ENCODE measurements around the gene ACOX3.
A peak's percentile ranks its signal among the peaks of the same experiment; 100 is the strongest.

The ACOX3 gene

GRCh38 chr4:8472158-8472688 lies 31.7 kb upstream of the ACOX3 start:
- DNase-seq (ENCODE audit: low read depth), result no peak
- TF ChIP-seq, protein P1, sequence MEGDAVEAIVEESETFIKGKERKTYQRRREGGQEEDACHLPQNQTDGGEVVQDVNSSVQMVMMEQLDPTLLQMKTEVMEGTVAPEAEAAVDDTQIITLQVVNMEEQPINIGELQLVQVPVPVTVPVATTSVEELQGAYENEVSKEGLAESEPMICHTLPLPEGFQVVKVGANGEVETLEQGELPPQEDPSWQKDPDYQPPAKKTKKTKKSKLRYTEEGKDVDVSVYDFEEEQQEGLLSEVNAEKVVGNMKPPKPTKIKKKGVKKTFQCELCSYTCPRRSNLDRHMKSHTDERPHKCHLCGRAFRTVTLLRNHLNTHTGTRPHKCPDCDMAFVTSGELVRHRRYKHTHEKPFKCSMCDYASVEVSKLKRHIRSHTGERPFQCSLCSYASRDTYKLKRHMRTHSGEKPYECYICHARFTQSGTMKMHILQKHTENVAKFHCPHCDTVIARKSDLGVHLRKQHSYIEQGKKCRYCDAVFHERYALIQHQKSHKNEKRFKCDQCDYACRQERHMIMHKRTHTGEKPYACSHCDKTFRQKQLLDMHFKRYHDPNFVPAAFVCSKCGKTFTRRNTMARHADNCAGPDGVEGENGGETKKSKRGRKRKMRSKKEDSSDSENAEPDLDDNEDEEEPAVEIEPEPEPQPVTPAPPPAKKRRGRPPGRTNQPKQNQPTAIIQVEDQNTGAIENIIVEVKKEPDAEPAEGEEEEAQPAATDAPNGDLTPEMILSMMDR (IDR thresholded peaks at IDR 0.05; ENCODE audit: low read depth, low read length, missing control alignments), result no peak
- H3K4me3 ChIP-seq (ENCODE audit: low read depth, low read length), result no peak overlapping the region

DNA sequence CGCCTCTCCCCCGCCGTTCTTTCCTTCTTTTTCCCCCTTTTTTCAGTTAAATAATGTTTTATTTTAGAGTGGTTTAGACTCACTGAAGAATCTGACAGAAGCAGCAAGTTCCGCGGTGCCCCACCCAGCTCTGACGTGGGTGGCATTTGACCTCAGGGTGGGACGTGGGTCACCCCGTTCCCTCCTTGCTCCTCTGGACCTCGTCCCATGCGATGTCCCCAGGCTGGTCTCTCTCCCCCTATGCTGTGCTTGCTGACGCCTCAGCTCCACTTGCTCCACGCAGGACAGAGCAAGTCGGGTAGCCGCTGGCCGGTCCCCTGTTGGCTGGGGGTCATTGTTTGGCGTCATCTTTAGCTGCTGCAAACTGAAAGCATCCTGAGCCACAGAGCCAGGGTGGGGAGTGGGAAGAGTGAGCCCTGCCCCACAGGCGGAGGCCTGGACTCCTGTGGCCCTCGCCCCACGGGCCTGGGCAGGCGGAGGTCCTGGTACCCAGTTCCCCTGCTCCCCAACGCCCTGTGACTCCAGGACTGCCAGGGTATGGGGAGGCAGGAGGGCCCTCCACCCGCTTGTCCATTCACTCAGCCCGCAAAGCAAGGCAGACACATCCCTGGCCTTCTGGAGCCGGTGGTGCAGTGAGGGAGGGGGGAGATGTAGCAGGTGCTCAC lies 30.8 kb upstream of the ACOX3 start:
- no peak overlapping the region for H3K4me3 ChIP-seq (ENCODE audit: low read depth, low read length)
- TF ChIP-seq, protein P1 (IDR thresholded peaks at IDR 0.05; ENCODE audit: low read depth, low read length, missing control alignments), result no peak
- DNase-seq (ENCODE audit: low read depth), result no peak

DNA sequence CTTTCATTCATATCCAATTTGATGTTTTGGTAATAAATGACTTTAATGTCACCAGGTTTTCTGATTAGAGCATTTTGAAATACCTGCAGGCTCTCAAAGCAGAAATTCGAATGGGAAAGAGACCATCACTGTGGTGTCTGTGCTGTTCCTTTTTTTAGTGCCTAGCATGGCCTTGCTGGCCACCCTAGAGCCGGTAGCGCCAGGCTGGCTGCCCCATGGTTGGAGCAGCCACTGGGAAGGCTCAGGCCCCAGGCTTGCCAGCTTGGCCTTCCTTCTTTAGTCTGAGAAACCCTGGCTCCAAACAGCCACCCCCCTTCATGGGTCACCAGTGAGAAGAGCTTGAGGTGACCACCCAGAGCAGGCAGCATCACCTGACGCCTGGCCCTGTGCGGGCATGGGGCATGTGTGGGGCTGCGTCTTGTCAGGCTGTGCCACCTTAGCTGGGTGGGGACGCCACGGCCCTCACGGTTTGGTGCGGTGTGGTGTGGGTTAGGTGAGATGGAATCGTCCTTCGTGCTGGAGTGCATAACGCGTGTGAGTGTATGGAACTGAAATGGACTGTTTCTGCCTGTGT lies 30.0 kb upstream of the ACOX3 start:
- no peak overlapping the region for H3K4me3 ChIP-seq (ENCODE audit: low read depth, low read length)
- TF ChIP-seq, protein P1 (IDR thresholded peaks at IDR 0.05; ENCODE audit: low read depth, low read length, missing control alignments), result no peak
- DNase-seq (ENCODE audit: low read depth), result no peak

- TF ChIP-seq, protein P1 (IDR thresholded peaks at IDR 0.05; ENCODE audit: low read depth, low read length, missing control alignments), result no peak
- no peak for DNase-seq (ENCODE audit: low read depth)
- no peak overlapping the region for H3K4me3 ChIP-seq (ENCODE audit: low read depth, low read length)
Measured at GRCh38 chr4:8469550-8469949, 29.0 kb upstream of the ACOX3 start.

- H3K4me3 ChIP-seq (ENCODE audit: low read depth, low read length), result no peak overlapping the region
Measured at GRCh38 chr4:8468746-8469535, 28.4 kb upstream of the ACOX3 start.

GRCh38 chr4:8467016-8467415 lies 26.5 kb upstream of the ACOX3 start:
- no peak overlapping the region for H3K4me3 ChIP-seq (ENCODE audit: low read depth, low read length)
- TF ChIP-seq, protein P1 (IDR thresholded peaks at IDR 0.05; ENCODE audit: low read depth, low read length, missing control alignments), result no peak
- DNase-seq (ENCODE audit: low read depth), result no peak

More at GRCh38 chr4:8468746-8469535, 28.4 kb upstream of the ACOX3 start:
- TF ChIP-seq, protein P1 (IDR thresholded peaks at IDR 0.05; ENCODE audit: low read depth, low read length, missing control alignments), result peak; percentile 95
- peak; percentile 5 for DNase-seq (ENCODE audit: low read depth)
